AG09309 (cell line): Measurements from ENCODE around the gene IKZF1.

Experiments
- DNase-seq: peaks from one replicate; pipeline ENCODE4 v3.0.0-alpha.2; 2010; ENCODE audit warnings: low read depth
- H3K4me3 ChIP-seq: 2 replicates; pipeline ENCODE4 v1.5.1; 2011; ENCODE audit warnings: mild to moderate bottlenecking, low read depth, low read length, moderate library complexity; ENCODE audit not compliant: control insufficient read depth
- TF ChIP-seq, protein P1 (sequence below): IDR thresholded peaks from 2 replicates; pipeline ENCODE4 v1.5.1; 2011; ENCODE audit warnings: mild to moderate bottlenecking, low read depth, low read length, inconsistent platforms; ENCODE audit not compliant: insufficient read depth, control insufficient read depth; ENCODE audit errors: missing control alignments

Gene IKZF1

DNA sequence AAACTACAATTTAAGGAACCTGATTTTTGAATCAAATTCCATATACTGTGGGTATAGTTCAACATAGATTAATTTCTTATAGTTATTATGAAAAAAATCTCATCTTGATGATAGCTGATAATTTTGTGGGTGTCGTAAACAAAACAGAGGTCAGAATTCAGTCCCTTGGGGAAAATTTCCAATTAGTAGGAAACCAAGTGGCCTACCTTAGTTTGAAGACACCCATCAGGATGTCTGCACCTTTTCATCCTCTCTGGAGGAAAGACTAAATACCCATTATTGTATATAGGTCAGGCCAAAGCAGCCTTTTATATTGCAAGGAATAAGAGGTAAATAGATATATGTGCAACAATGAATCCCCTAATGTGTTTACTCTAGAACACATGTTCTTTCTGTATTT lies 6.4 kb downstream of the IKZF1 start:
- H3K4me3 ChIP-seq: no peak overlapping the region
- DNase-seq: no peak
- TF ChIP-seq, protein P1, sequence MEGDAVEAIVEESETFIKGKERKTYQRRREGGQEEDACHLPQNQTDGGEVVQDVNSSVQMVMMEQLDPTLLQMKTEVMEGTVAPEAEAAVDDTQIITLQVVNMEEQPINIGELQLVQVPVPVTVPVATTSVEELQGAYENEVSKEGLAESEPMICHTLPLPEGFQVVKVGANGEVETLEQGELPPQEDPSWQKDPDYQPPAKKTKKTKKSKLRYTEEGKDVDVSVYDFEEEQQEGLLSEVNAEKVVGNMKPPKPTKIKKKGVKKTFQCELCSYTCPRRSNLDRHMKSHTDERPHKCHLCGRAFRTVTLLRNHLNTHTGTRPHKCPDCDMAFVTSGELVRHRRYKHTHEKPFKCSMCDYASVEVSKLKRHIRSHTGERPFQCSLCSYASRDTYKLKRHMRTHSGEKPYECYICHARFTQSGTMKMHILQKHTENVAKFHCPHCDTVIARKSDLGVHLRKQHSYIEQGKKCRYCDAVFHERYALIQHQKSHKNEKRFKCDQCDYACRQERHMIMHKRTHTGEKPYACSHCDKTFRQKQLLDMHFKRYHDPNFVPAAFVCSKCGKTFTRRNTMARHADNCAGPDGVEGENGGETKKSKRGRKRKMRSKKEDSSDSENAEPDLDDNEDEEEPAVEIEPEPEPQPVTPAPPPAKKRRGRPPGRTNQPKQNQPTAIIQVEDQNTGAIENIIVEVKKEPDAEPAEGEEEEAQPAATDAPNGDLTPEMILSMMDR: no peak

DNA sequence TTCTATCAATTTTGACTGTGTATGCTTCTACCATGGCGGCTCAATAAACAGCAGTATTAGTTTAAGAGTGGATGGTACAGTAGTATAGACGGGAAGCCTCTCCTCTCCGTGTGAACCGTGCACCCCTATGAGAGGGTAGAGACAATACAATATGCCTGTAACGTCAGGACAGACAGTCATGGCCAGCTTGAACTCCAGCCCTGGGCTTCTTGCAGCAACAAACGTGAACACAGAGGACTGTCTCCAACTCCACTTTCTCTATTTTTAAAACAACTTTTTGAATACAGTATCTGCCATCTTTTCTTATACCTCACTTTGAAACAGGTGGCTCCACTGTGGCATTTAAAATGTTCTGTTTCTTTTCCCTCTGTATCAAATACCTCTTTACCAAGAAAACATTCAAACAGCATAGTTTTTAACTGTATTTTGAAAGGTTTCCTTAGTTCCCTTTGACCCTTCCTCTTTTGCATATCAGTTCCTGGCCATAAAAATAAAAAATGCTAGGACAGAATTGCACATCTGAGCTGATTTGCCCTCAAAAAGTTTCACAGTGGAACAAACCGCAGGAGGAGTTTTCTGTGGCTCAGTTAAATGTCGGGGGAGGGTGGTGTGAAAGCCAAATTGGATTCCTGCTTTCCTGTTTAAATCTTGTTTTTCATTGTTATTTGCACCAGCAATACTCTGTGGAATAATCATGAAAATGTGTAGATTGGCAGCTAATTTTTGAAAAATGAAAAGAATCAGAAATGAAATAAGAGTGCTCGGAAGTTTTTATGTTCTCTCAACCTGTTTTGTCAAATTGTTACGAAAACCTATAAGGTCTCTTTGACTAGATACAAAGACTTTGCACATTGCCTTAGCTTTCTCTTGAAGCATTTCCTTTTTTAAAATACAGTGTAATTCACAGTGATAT lies 8.0 kb downstream of the IKZF1 start:
- H3K4me3 ChIP-seq: no peak overlapping the region
- DNase-seq: no peak
- TF ChIP-seq, protein P1: no peak

DNA sequence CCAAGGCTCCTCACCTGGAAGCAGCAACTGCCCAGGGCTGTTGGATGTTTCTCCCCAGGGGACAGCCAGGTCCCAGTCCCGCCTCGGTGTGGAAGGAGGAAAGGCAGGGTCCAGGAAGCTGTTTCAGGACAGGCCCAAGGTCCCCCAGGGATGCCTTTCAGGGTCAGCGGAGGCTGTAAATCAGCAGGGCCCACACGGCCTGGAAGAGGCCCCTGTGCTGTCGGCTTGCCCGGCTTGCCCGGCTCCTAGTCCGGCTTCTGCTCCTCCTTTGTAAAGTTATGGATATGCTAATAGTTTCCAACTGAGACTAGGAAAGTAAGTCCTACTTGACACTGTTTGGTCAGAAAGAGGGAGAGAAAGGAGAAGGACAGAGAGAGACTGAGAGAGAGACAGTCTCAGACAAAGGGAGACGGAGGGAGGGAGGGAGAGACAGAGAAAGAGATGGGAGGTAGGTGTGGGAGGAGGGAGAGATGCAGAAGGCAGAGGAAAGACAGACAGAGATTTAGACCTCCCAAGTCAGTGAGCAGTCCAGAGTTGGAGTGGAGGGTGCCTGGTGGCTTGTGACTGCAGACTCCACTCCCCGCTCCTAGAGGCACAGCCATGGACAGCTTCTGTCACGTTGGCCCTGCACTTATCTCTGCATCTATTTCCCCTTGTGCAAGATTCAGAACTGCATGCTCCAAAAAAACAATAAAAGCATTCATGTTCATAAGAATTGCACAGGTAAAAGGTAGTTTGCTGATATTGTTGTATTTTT lies 10.5 kb downstream of the IKZF1 start:
- H3K4me3 ChIP-seq: no peak overlapping the region
- TF ChIP-seq, protein P1: no peak
- no peak for DNase-seq

DNA sequence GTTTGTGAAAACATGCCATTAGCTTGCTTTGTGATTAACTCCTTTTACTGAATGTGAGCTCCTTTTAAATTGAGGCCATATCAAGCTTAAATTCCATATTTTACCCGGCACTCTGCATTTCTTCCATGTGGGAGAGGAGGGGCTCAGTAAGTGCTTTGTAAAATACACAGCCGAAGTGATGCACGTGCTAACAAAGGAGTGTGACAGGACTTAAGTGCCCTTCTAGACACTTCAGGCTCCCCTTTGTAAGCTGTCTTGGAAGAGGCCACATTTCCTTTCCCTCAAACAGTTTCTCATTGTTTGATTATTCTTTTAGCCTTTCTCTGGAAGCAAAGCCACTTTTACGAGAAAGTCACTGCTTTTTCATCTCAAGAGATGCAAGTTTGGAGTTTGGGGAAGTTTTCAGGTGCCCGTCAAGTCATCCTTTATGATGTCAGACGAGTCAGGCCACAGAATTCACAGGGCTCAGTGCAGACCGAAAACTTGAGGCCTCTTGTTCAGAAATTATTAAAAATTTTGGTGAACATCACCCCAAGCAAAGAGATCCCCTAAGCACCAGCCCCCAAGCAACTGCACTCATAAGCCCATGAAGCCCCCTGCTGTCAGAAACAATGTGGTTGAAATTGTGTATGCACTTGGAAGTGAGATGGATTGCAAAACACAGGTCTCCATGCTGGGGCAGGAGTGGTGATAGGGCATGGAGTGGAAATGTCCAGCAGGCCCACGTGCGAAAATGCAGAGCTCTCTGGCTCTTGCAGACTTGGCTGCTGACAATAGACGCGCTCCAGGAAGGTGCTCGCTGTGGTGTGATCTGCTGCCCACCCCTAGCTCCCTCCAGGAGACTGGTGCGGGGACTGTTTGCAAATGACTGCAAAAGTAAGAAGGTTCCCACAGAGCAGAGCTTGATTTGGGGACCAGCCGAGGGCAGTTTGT lies 11.5 kb downstream of the IKZF1 start:
- no peak for DNase-seq
- TF ChIP-seq, protein P1: no peak
- H3K4me3 ChIP-seq: no peak overlapping the region

DNA sequence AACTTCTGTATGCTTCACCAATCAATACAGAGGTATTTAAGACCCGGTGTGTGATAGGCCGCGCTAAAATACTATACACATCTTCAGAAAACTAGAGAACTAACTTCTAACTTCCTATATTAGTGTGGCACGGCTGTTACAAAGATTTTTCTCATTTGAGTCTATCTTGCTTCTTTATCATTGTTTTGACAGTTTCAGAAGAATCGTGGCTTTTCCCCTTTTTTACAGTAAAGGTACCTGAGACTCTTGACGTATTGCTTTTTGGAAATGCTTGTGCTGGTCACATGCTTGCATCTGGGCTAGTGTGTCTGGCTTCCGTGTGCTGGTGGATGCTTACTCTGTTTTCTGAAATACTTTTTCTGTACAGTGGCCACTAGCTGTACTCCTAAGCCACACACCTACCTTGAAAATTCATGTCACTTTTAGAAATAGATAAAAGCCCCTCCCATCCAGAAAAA lies 12.7 kb downstream of the IKZF1 start:
- TF ChIP-seq, protein P1: no peak
- H3K4me3 ChIP-seq: no peak overlapping the region
- DNase-seq: no peak
